Loucy (cell line): ENCODE results near the gene NOS3.
"Not testable (repeated sequence)": the region's sequence is repeated elsewhere in the genome, so short reads cannot be mapped to it uniquely, and the experiment has no call there.

Experiments used
- EZH2phosphoT487 ChIP-seq: fragments of 200-600 bp; IDR thresholded peaks from 2 replicates; pipeline ENCODE4 v1.6.1; 2018; ENCODE audit warnings: antibody characterized with exemption, mild to moderate bottlenecking, moderate library complexity, borderline replicate concordance
- TF ChIP-seq, protein P1 (sequence below): fragments of 200-600 bp; sonication (generic); conservative IDR thresholded peaks from 2 replicates; pipeline ENCODE4 v1.5.1; 2014; ENCODE audit warnings: mild to moderate bottlenecking, antibody characterized with exemption, low read length

DNA sequence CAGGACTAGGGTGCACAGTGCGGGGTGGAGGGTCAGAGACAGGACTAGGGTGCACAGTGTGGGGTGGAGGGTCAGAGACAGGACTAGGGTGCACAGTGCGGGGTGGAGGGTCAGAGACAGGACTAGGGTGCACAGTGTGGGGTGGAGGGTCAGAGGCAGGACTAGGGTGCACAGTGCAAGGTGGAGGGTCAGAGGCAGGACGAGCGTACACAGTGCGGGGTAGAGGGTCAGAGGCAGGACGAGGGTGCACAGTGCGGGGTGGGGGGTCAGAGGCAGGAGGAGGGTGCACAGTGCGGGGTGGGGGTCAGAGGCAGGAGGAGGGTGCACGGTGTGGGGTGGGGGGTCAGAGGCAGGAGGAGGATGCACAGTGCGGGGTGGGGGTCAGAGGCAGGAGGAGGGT is 52.6 kb downstream of the NOS3 start:
- TF ChIP-seq EZH2phosphoT487, result not testable (repeated sequence)
- TF ChIP-seq, protein P1, sequence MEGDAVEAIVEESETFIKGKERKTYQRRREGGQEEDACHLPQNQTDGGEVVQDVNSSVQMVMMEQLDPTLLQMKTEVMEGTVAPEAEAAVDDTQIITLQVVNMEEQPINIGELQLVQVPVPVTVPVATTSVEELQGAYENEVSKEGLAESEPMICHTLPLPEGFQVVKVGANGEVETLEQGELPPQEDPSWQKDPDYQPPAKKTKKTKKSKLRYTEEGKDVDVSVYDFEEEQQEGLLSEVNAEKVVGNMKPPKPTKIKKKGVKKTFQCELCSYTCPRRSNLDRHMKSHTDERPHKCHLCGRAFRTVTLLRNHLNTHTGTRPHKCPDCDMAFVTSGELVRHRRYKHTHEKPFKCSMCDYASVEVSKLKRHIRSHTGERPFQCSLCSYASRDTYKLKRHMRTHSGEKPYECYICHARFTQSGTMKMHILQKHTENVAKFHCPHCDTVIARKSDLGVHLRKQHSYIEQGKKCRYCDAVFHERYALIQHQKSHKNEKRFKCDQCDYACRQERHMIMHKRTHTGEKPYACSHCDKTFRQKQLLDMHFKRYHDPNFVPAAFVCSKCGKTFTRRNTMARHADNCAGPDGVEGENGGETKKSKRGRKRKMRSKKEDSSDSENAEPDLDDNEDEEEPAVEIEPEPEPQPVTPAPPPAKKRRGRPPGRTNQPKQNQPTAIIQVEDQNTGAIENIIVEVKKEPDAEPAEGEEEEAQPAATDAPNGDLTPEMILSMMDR, result not testable (repeated sequence)
